ENCODE measurements around the gene CADPS2. TPM values are rescaled to one million over a fixed set of nuclear protein-coding genes. Genes with fewer than 3 reads are reported as not detected.
A peak's percentile ranks its signal among the peaks of the same experiment; 100 is the strongest.

CADPS2 gene
- total RNA-seq: 1 to 10 TPM; 2.1 to 3.7 (median 2.8) TPM

GRCh38 chr7:122886357-122887081 is at the start of gene CADPS2:
Gene CADPS2 (minus strand): TSS chr7:122886460. CDS start chr7:122886337, 123 bp downstream.
- Histone ChIP-seq H3K4me3 (peak within 1 kb of the TSS; percentile 65 to 82 (median 68)), H3K9me3 (no peaks in the 10 kb centered on the region), H3K4me1 (no peaks in the 10 kb centered on the region), H3K27ac (peak within 1 kb of the TSS; percentile 67 to 80 (median 71)), H3K27me3 (peaks cover 4 to 19% (median 10%) of the 10 kb centered on the region in 3 donors), H3K36me3 (no peaks in the 10 kb centered on the region)
- in situ Hi-C loops (cut with MboI; ENCODE audit: low sequenced_read_pairs in 4 of 4) (no loop called here), intact Hi-C loops (cut with DNase I; ENCODE audit: low total_unique reads) (loop anchor here (5.0 kb wide), 1 partner anchor 84 kb away; no protein-coding TSS in a partner anchor)
- TF ChIP-seq, protein P1, sequence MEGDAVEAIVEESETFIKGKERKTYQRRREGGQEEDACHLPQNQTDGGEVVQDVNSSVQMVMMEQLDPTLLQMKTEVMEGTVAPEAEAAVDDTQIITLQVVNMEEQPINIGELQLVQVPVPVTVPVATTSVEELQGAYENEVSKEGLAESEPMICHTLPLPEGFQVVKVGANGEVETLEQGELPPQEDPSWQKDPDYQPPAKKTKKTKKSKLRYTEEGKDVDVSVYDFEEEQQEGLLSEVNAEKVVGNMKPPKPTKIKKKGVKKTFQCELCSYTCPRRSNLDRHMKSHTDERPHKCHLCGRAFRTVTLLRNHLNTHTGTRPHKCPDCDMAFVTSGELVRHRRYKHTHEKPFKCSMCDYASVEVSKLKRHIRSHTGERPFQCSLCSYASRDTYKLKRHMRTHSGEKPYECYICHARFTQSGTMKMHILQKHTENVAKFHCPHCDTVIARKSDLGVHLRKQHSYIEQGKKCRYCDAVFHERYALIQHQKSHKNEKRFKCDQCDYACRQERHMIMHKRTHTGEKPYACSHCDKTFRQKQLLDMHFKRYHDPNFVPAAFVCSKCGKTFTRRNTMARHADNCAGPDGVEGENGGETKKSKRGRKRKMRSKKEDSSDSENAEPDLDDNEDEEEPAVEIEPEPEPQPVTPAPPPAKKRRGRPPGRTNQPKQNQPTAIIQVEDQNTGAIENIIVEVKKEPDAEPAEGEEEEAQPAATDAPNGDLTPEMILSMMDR (IDR thresholded peaks at IDR 0.05 in 4 of 5, conservative IDR thresholded peaks at IDR 0.05 in 1 of 5): peak in 3 of 5 experiments; percentile 6 to 41 (median 20)
- TF ChIP-seq POLR2A (IDR thresholded peaks at IDR 0.05): peak; percentile 46 to 73
- DNase-seq: peak; percentile 50 to 53
- peak; percentile 78 to 79 for ATAC-seq

DNA sequence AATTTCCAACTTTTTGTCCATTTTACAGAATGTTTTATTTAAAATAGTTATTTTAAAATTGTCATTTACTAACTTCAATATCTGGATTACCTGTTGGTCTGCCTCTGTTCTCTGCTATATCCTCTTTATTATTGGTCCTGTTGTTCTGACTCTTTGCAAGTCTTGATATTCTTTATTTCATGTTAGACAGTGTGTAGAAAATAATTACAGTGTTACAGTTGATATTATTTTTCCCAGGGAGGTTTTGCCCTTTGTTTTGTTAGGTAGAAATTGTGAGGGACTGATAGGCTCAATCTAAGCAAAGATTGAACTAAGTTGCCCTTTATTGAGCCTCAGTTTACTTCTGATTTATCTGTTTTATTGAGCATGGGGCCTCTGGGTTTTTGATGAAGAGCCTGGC is 49.4 kb upstream of the CADPS2 start:
- H3K9me3 ChIP-seq: no peaks in the 10 kb centered on the region
- H3K27ac ChIP-seq: no peak overlapping the region
- H3K4me1 ChIP-seq: no peaks in the 10 kb centered on the region
- no peak overlapping the region for H3K4me3 ChIP-seq
- intact Hi-C loops (cut with DNase I; ENCODE audit: low total_unique reads) (no loop called here), in situ Hi-C loops (cut with MboI; ENCODE audit: low sequenced_read_pairs in 4 of 4) (no loop called here)
- no peaks in the 10 kb centered on the region for H3K27me3 ChIP-seq
- DNase-seq (no peak), ATAC-seq (no peak)
- H3K36me3 ChIP-seq: no peaks in the 10 kb centered on the region
- TF ChIP-seq, protein P1 (IDR thresholded peaks at IDR 0.05 in 4 of 5, conservative IDR thresholded peaks at IDR 0.05 in 1 of 5): no peak
- no peak for TF ChIP-seq POLR2A (IDR thresholded peaks at IDR 0.05)

DNA sequence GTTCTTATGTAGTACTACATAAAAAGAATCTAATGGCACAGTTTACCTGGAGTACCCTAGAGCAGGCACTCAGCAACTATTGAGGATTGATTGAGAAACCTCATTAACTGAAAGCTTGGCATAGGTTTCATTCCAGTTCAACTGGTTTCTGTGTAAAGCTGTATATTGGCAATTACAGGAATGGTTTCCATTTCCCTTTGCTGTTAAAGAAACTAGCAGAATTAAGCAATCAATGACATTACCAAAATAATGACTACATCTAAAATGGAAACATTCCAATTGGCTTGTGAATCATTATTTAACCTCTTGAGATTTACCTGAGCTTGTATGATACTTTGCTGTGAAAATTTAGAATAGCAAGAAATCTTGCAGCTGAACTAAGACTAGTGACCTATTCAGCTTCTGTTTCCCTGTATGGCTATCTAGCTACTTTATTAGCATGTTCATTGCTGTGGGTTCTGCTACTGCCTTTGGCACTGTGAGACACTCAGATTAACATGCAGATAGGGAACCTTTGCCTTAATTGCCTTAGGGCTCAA is 33.5 kb upstream of the CADPS2 start:
- TF ChIP-seq, protein P1 (IDR thresholded peaks at IDR 0.05 in 4 of 5, conservative IDR thresholded peaks at IDR 0.05 in 1 of 5): no peak
- no peak for TF ChIP-seq POLR2A (IDR thresholded peaks at IDR 0.05)
- intact Hi-C loops (cut with DNase I; ENCODE audit: low total_unique reads) (no loop called here), in situ Hi-C loops (cut with MboI; ENCODE audit: low sequenced_read_pairs in 4 of 4) (no loop called here)
- no peak for DNase-seq
- Histone ChIP-seq H3K4me3 (no peak overlapping the region), H3K9me3 (no peaks in the 10 kb centered on the region), H3K27ac (no peak overlapping the region), H3K36me3 (no peaks in the 10 kb centered on the region), H3K27me3 (no peaks in the 10 kb centered on the region), H3K4me1 (no peaks in the 10 kb centered on the region)
- ATAC-seq: no peak

DNA sequence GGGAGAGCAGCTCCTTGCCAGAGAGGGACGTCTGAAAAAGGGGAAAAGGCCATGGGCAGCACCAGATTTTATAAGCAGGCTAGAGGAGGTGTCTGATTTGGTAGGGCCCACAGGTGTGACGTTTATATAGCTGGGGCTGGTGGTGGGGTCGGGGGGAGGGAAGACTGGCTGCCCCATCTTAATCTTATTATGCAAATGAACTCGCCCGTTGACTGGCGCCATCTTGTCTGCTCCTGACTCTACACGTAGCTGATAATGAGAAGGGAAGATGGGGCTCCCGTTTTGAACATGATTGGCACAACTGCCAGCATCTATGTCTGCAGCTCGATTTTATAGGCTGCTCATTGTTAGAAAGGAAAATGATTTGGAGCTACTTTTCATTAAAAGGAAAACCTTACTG is 28.6 kb upstream of the CADPS2 start:
- DNase-seq: no peak
- intact Hi-C loops (cut with DNase I; ENCODE audit: low total_unique reads): no loop called here
- H3K9me3 ChIP-seq: no peaks in the 10 kb centered on the region
- TF ChIP-seq, protein P1 (IDR thresholded peaks at IDR 0.05 in 4 of 5, conservative IDR thresholded peaks at IDR 0.05 in 1 of 5): no peak
- TF ChIP-seq POLR2A (IDR thresholded peaks at IDR 0.05): no peak
- H3K36me3 ChIP-seq: no peaks in the 10 kb centered on the region
- no peaks in the 10 kb centered on the region for H3K4me1 ChIP-seq
- H3K27me3 ChIP-seq: no peaks in the 10 kb centered on the region
- no peak overlapping the region for H3K4me3 ChIP-seq
- in situ Hi-C loops (cut with MboI; ENCODE audit: low sequenced_read_pairs in 4 of 4): no loop called here
- no peak for ATAC-seq
- H3K27ac ChIP-seq: no peak overlapping the region
